Measurements from ENCODE around the gene SERINC5. TPM values are rescaled to one million over a fixed set of nuclear protein-coding genes. Genes with fewer than 3 reads are reported as not detected.

SERINC5 gene
- total RNA-seq, 5 donors from 2014 or later (not counting 1 experiment from before 2014, with no cell fraction given) = 109 to 170 (median 112) TPM

- ATAC-seq (replicated peaks in 1 of 4) = peak in 1 of 4 experiments; percentile 23
- H3K27ac Mint-ChIP-seq = peak overlapping the region; percentile 77 to 86
Observed at GRCh38 chr5:80246001-80246758, 9.7 kb downstream of the SERINC5 start.

GRCh38 chr5:80243567-80243966, 12.3 kb downstream of the SERINC5 start:
- peaks cover 36% of the 10 kb centered on the region for H3K36me3 Mint-ChIP-seq
- POLR2A ChIA-PET = interaction anchor here (0.6 to 1.4 kb wide), 3 partner anchors 10 to 106 kb away, joined by 3 to 9 read pairs (median 4); no protein-coding TSS in a partner anchor
- peaks cover 5 to 14% (median 7%) of the 10 kb centered on the region in 3 donors for H3K9me3 Mint-ChIP-seq
- no peaks in the 10 kb centered on the region for H3K27me3 ChIP-seq (replicated peaks in 1 of 2; ENCODE audit: control insufficient read depth in 2 of 2, extremely low read depth in 1 of 2, insufficient read depth in 2 of 2, low read length in 1 of 2)
- no peak overlapping the region for H3K4me3 ChIP-seq (ENCODE audit: control insufficient read depth in 1 of 2, extremely low read depth in 1 of 2, low read length in 1 of 2)
- no peak overlapping the region for H3K27ac ChIP-seq (ENCODE audit: low read length)
- CTCF ChIA-PET = no interaction called here
- peaks cover 2% of the 10 kb centered on the region for H3K9me3 ChIP-seq
- no peak for ATAC-seq (replicated peaks in 1 of 4)
- H3K27ac Mint-ChIP-seq = no peak overlapping the region
- no CpG with 5 or more reads among the region's 1 CpG for WGBS (ENCODE audit: insufficient coverage)
- no peak overlapping the region for H3K4me3 Mint-ChIP-seq
- peaks cover 43 to 61% of the 10 kb centered on the region in 2 experiments for H3K4me1 ChIP-seq (ENCODE audit: control insufficient read depth in 1 of 2, extremely low read depth in 1 of 2, insufficient read depth in 2 of 2, low read length in 2 of 2)
- peaks cover 6 to 20% of the 10 kb centered on the region in 2 donors for H3K36me3 ChIP-seq (ENCODE audit: control insufficient read depth in 2 of 2, extremely low read depth in 1 of 2, insufficient read depth in 1 of 2, low read length in 1 of 2)
- no peak for DNase-seq
- peaks cover 73 to 82% (median 80%) of the 10 kb centered on the region in 3 donors for H3K4me1 Mint-ChIP-seq
- H3K27me3 Mint-ChIP-seq = no peaks in the 10 kb centered on the region

More at GRCh38 chr5:80246001-80246758, 9.7 kb downstream of the SERINC5 start:
- no peak overlapping the region for H3K4me3 ChIP-seq (ENCODE audit: control insufficient read depth in 1 of 2, extremely low read depth in 1 of 2, low read length in 1 of 2)
- Mint-ChIP-seq H3K27me3 (no peaks in the 10 kb centered on the region), H3K9me3 (peaks cover 5 to 14% (median 7%) of the 10 kb centered on the region in 3 donors), H3K36me3 (peaks cover 46% of the 10 kb centered on the region), H3K4me1 (peaks cover 67 to 79% (median 78%) of the 10 kb centered on the region in 3 donors), H3K4me3 (peak overlapping the region; percentile 26 to 66 (median 63))
- H3K27me3 ChIP-seq (replicated peaks in 1 of 2; ENCODE audit: control insufficient read depth in 2 of 2, extremely low read depth in 1 of 2, insufficient read depth in 2 of 2, low read length in 1 of 2) = no peaks in the 10 kb centered on the region
- DNase-seq = peak in 1 of 35 experiments; percentile 29
- ChIA-PET CTCF (interaction anchor here in 1 of 2 donors (0.6 kb wide), 3 partner anchors 10 to 50 kb away, joined by 3 read pairs; no protein-coding TSS in a partner anchor), POLR2A (interaction anchor here (0.5 to 0.6 kb wide), 6 partner anchors 10 to 76 kb away, joined by 3 to 8 read pairs (median 5); no protein-coding TSS in a partner anchor)
- peak overlapping the region; percentile 9 for H3K27ac ChIP-seq (ENCODE audit: low read length)
- peaks cover 2% of the 10 kb centered on the region for H3K9me3 ChIP-seq
- H3K36me3 ChIP-seq (ENCODE audit: control insufficient read depth in 2 of 2, extremely low read depth in 1 of 2, insufficient read depth in 1 of 2, low read length in 1 of 2) = peaks cover 6 to 17% of the 10 kb centered on the region in 2 donors
- no CpG with 5 or more reads among the region's 2 CpGs for WGBS (ENCODE audit: insufficient coverage)
- peaks cover 33 to 59% of the 10 kb centered on the region in 2 experiments for H3K4me1 ChIP-seq (ENCODE audit: control insufficient read depth in 1 of 2, extremely low read depth in 1 of 2, insufficient read depth in 2 of 2, low read length in 2 of 2)

- ChIA-PET CTCF (no interaction called here), POLR2A (interaction anchor here (0.6 kb wide), 2 partner anchors 35 to 105 kb away, joined by 3 to 4 read pairs; no protein-coding TSS in a partner anchor)
- no peak for ATAC-seq (replicated peaks in 1 of 4)
- H3K9me3 Mint-ChIP-seq = peaks cover 5 to 14% (median 7%) of the 10 kb centered on the region in 3 donors
- no peak for DNase-seq
- Histone ChIP-seq H3K27ac (ENCODE audit: low read length) (no peak overlapping the region), H3K4me3 (ENCODE audit: control insufficient read depth in 1 of 2, extremely low read depth in 1 of 2, low read length in 1 of 2) (peak overlapping the region in 1 of 2 donors; percentile 38), H3K27me3 (replicated peaks in 1 of 2; ENCODE audit: control insufficient read depth in 2 of 2, extremely low read depth in 1 of 2, insufficient read depth in 2 of 2, low read length in 1 of 2) (no peaks in the 10 kb centered on the region), H3K4me1 (ENCODE audit: control insufficient read depth in 1 of 2, extremely low read depth in 1 of 2, insufficient read depth in 2 of 2, low read length in 2 of 2) (peaks cover 41 to 62% of the 10 kb centered on the region in 2 experiments), H3K36me3 (ENCODE audit: control insufficient read depth in 2 of 2, extremely low read depth in 1 of 2, insufficient read depth in 1 of 2, low read length in 1 of 2) (peaks cover 6 to 20% of the 10 kb centered on the region in 2 donors), H3K9me3 (peaks cover 2% of the 10 kb centered on the region)
- H3K36me3 Mint-ChIP-seq = peaks cover 34% of the 10 kb centered on the region
- WGBS (ENCODE audit: insufficient coverage) = 100% methylated on average over 3 of the region's 3 CpGs
- peak overlapping the region in 1 of 2 donors; percentile 69 for H3K27ac Mint-ChIP-seq
- peak overlapping the region in 1 of 3 donors; percentile 16 for H3K4me3 Mint-ChIP-seq
- peaks cover 73 to 81% (median 79%) of the 10 kb centered on the region in 3 donors for H3K4me1 Mint-ChIP-seq
- no peaks in the 10 kb centered on the region for H3K27me3 Mint-ChIP-seq
Observed at GRCh38 chr5:80242849-80243248, 13.0 kb downstream of the SERINC5 start.

- H3K4me3 Mint-ChIP-seq = peak overlapping the region in 2 of 3 donors; percentile 39 to 54
- no CpG with 5 or more reads among the region's 8 CpGs for WGBS (ENCODE audit: insufficient coverage)
- ATAC-seq (replicated peaks in 1 of 4) (peak in 3 of 4 experiments; percentile 28 to 69 (median 38)), DNase-seq (no peak)
- H3K27me3 Mint-ChIP-seq = no peaks in the 10 kb centered on the region
- ChIA-PET POLR2A (interaction anchor here in 1 of 2 donors (0.9 kb wide), 1 partner anchor 36 kb away, joined by 5 read pairs; no protein-coding TSS in a partner anchor), CTCF (interaction anchor here in 1 of 2 donors (1.0 kb wide), 1 partner anchor 10 kb away, joined by 3 read pairs; no protein-coding TSS in a partner anchor)
- peaks cover 39% of the 10 kb centered on the region for H3K36me3 Mint-ChIP-seq
- peak overlapping the region; percentile 25 for H3K27ac ChIP-seq (ENCODE audit: low read length)
- H3K36me3 ChIP-seq (ENCODE audit: control insufficient read depth in 2 of 2, extremely low read depth in 1 of 2, insufficient read depth in 1 of 2, low read length in 1 of 2) = peaks cover 6 to 20% of the 10 kb centered on the region in 2 donors
- peak overlapping the region; percentile 76 to 82 for H3K27ac Mint-ChIP-seq
- H3K4me1 Mint-ChIP-seq = peaks cover 73 to 77% (median 76%) of the 10 kb centered on the region in 3 donors
- H3K4me3 ChIP-seq (ENCODE audit: control insufficient read depth in 1 of 2, extremely low read depth in 1 of 2, low read length in 1 of 2) = peak overlapping the region in 1 of 2 donors; percentile 15
- peaks cover 2% of the 10 kb centered on the region for H3K9me3 ChIP-seq
- H3K27me3 ChIP-seq (replicated peaks in 1 of 2; ENCODE audit: control insufficient read depth in 2 of 2, extremely low read depth in 1 of 2, insufficient read depth in 2 of 2, low read length in 1 of 2) = no peaks in the 10 kb centered on the region
- H3K4me1 ChIP-seq (ENCODE audit: control insufficient read depth in 1 of 2, extremely low read depth in 1 of 2, insufficient read depth in 2 of 2, low read length in 2 of 2) = peaks cover 34 to 68% of the 10 kb centered on the region in 2 experiments
- peaks cover 5 to 14% (median 7%) of the 10 kb centered on the region in 3 donors for H3K9me3 Mint-ChIP-seq
Observed at GRCh38 chr5:80240368-80240986, 15.4 kb downstream of the SERINC5 start.

- DNase-seq = no peak
- H3K4me3 Mint-ChIP-seq = peak overlapping the region; percentile 21 to 68 (median 37)
- Histone ChIP-seq H3K27me3 (replicated peaks in 1 of 2; ENCODE audit: control insufficient read depth in 2 of 2, extremely low read depth in 1 of 2, insufficient read depth in 2 of 2, low read length in 1 of 2) (no peaks in the 10 kb centered on the region), H3K4me3 (ENCODE audit: control insufficient read depth in 1 of 2, extremely low read depth in 1 of 2, low read length in 1 of 2) (peak overlapping the region in 1 of 2 donors; percentile 15), H3K27ac (ENCODE audit: low read length) (peak overlapping the region; percentile 25), H3K9me3 (peaks cover 2% of the 10 kb centered on the region), H3K4me1 (ENCODE audit: control insufficient read depth in 1 of 2, extremely low read depth in 1 of 2, insufficient read depth in 2 of 2, low read length in 2 of 2) (peaks cover 35 to 62% of the 10 kb centered on the region in 2 experiments), H3K36me3 (ENCODE audit: control insufficient read depth in 2 of 2, extremely low read depth in 1 of 2, insufficient read depth in 1 of 2, low read length in 1 of 2) (peaks cover 6 to 16% of the 10 kb centered on the region in 2 donors)
- H3K27me3 Mint-ChIP-seq = no peaks in the 10 kb centered on the region
- ATAC-seq (replicated peaks in 1 of 4) = peak in 2 of 4 experiments; percentile 17 to 21
- H3K4me1 Mint-ChIP-seq = peaks cover 72 to 78% (median 77%) of the 10 kb centered on the region in 3 donors
- H3K27ac Mint-ChIP-seq = peak overlapping the region; percentile 76 to 82
- 47% methylated on average over 2 of the region's 4 CpGs for whole genome bisulfite sequencing (ENCODE audit: insufficient coverage)
- POLR2A ChIA-PET = interaction anchor here (0.6 to 1.4 kb wide), 4 partner anchors 15 to 84 kb away, joined by 3 to 10 read pairs (median 6); no protein-coding TSS in a partner anchor
- H3K9me3 Mint-ChIP-seq = peaks cover 4 to 11% (median 5%) of the 10 kb centered on the region in 3 donors
- peaks cover 33% of the 10 kb centered on the region for H3K36me3 Mint-ChIP-seq
- CTCF ChIA-PET = interaction anchor here (0.5 to 1.9 kb wide), 4 partner anchors 10 to 156 kb away, joined by 3 to 5 read pairs (median 4); no protein-coding TSS in a partner anchor
Observed at GRCh38 chr5:80239680-80240367, 16.0 kb downstream of the SERINC5 start.

Measured in T-cell (primary cell).